Activated naive CD4-positive, alpha-beta T cell treated with anti-CD3 and anti-CD28 coated beads, Interleukin-2, amount 10 ng/mL, durations not matched to agents 5 hours and 36 hours (primary cell): Measurements from ENCODE around the gene OR4D1. TPM values are rescaled to one million over a fixed set of nuclear protein-coding genes. Genes with fewer than 3 reads are reported as not detected.

ENCODE experiments used
- total RNA-seq, 2 experiments: library from RNA; stranded (reverse); gene quantifications; one replicate each; pipeline ENCODE4 v1.2.3, GENCODE V29; 2021

OR4D1 gene
- total RNA-seq = under 1 TPM; 0.86 to 0.91 TPM

DNA sequence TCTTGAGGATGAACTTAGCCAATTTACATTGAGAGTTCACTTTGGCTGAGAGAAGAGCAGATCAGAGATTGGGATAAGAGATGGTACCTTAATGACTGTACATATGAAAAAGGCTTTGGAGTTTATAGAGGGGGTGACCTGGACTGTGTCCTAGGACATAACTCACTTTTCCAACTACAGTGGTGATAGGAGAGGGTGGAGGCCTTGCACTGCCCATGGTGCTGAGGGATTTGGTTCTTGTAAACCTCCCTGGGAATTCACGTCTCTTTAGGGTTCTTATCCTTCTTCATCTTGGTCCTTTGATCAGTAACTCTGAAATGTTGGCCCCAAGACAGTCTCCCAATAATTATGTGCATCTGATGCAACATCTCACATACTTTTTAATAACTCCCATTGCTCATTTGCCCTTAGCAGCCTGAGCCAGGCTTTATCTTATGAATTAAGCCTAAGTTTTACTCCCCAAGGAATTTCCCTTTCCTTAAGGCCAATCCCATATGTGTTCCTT, at the start of gene OR4D1:
Gene OR4D1 (plus strand): TSS at position 455 of the 505 bp plus-strand sequence. CDS start 6,770 bp downstream, outside the sequence.

DNA sequence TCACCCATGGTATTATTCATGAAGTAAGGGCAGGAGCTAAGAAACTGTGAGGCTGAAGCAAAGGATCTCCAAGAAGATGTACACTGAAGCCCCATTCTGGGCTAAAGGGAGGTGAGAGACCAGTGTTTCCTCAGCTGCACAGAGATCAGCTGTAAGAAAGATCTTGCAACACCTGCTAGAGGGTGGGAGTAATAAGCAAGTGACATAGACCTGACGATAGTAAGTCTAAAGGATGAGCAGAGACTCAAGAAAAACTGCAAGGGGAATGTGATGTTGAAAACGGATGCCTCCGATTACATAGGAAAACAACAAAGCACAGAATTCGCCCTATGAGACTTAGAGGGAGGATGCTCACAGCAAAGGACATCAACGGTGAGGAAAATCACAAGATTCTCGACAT, 18.5 kb downstream of the OR4D1 start, which contains the start of gene OR4D2:
Gene OR4D2 (plus strand): TSS at position 301 of the 400 bp plus-strand sequence. CDS start 2,674 bp downstream, outside the sequence.

GRCh38 chr17:58192612-58193011, 44.4 kb downstream of the OR4D1 start, which contains the start of gene EPX:
EPX (plus strand) TSS chr17:58192726; CDS start chr17:58192847, 121 bp downstream.

Other genes with a start within 250 kb of the OR4D1 start
- not detected for gene CUEDC1, start 193.0 kb upstream of the OR4D1 start, total RNA-seq
- gene VEZF1, start 160.1 kb upstream of the OR4D1 start, total RNA-seq = 10 to 100 TPM; 48.9 to 50.1 TPM
- gene SRSF1, start 141.1 kb upstream of the OR4D1 start, total RNA-seq = 100 to 1,000 TPM; 284 to 293 TPM
- gene DYNLL2, start 65.0 kb upstream of the OR4D1 start, total RNA-seq = 10 to 100 TPM; 29.6 to 29.9 TPM
- gene OR4D2, start 18.6 kb downstream of the OR4D1 start, total RNA-seq = not detected
- not detected for gene EPX, start 44.3 kb downstream of the OR4D1 start, total RNA-seq
- 10 to 100 TPM; 16.2 to 18.7 TPM for gene MKS1, start 70.9 kb downstream of the OR4D1 start, total RNA-seq
- not detected for gene LPO, start 90.2 kb downstream of the OR4D1 start, total RNA-seq
- gene MPO, start 132.6 kb downstream of the OR4D1 start, total RNA-seq = not detected
- 10 to 100 TPM; 35.2 to 42.0 TPM for gene TSPOAP1, start 180.4 kb downstream of the OR4D1 start, total RNA-seq
- gene SUPT4H1, start 203.8 kb downstream of the OR4D1 start, total RNA-seq = 10 to 100 TPM; 64.7 to 69.2 TPM